ENCODE measurements around the gene CHD1L. TPM values are rescaled to one million over a fixed set of nuclear protein-coding genes. Genes with fewer than 3 reads are reported as not detected.

Gene CHD1L
- total and polyA plus RNA-seq, 2 of the 13 experiments (the other 11 are each of a cell fraction or from before 2014, with no cell fraction given): 74.3 to 111 TPM

GRCh38 chr1:147337040-147337630 is 94.7 kb downstream of the CHD1L start (continued):
- TF ChIP-seq ZNF644 (CRISPR knock-in tag; IDR thresholded peaks at IDR 0.05; ENCODE audit: low read depth) (no peak), ZNF766 (CRISPR knock-in tag; IDR thresholded peaks at IDR 0.05; ENCODE audit: borderline replicate concordance) (no peak), MLXIP (CRISPR knock-in tag; IDR thresholded peaks at IDR 0.05; ENCODE audit: borderline replicate concordance) (no peak), ZNF598 (CRISPR knock-in tag; IDR thresholded peaks at IDR 0.05; ENCODE audit: borderline replicate concordance) (no peak), CBFB (CRISPR knock-in tag; IDR thresholded peaks at IDR 0.05) (no peak)

- FAIRE-seq: no peak
- no peak for ATAC-seq
- POLR2A ChIA-PET: no interaction called here
- no peaks in the 10 kb centered on the region for H4K20me1 ChIP-seq (ENCODE audit: insufficient read depth, low read length)
- no peak overlapping the region for H3K27ac ChIP-seq (ENCODE audit: extremely low read length, insufficient read depth, low read length)
- DNase-seq (ENCODE audit: low spot score): no peak
- no peaks in the 10 kb centered on the region for H3K79me2 ChIP-seq (ENCODE audit: insufficient read depth, low read length)
- H2AFZ ChIP-seq (ENCODE audit: low read length): no peak overlapping the region
- no peaks in the 10 kb centered on the region; a peak in 2 of 5 replicates for H3K27me3 ChIP-seq (ENCODE audit: control insufficient read depth in 1 of 2, insufficient read depth in 2 of 2, low read length in 2 of 2)
- CTCF ChIA-PET (ENCODE audit: low intra/inter-chr PET ratio, low total read pairs): no interaction called here
- no peak overlapping the region for H3K9ac ChIP-seq (ENCODE audit: insufficient read depth, low read depth, low read length)
- no peak for TF ChIP-seq MYC (CRISPR knock-in tag; IDR thresholded peaks at IDR 0.05; ENCODE audit: borderline replicate concordance)
- no peaks in the 10 kb centered on the region for H3K36me3 ChIP-seq (replicated peaks in 1 of 2; ENCODE audit: control insufficient read depth in 1 of 2, insufficient read depth in 2 of 2, low read length in 2 of 2)
- BruUV-seq (replicated peaks): no TSS peak
- peaks cover 7% of the 10 kb centered on the region; the same call in 1 of the 2 replicates for H3K4me1 ChIP-seq (ENCODE audit: insufficient read depth, low read length)
- intact Hi-C loops (cut with micrococcal nuclease; ENCODE audit: unreplicated experiment) (no loop called here), in situ Hi-C loops (cut with HindIII; ENCODE audit: extremely low pct_ligation_motif_present, low pct_unique_long_range_greater_than_20kb) (no loop called here)
- H3K4me2 ChIP-seq (ENCODE audit: low read depth, low read length): no peak overlapping the region
- H3K9me3 ChIP-seq (ENCODE audit: low read length): no peaks in the 10 kb centered on the region
- H3K4me3 ChIP-seq (replicated peaks in 1 of 3; ENCODE audit: insufficient read depth in 1 of 3, low read depth in 2 of 3, low read length in 3 of 3): no peak overlapping the region
- 25% methylated on average over 2 of the region's 2 CpGs for WGBS (ENCODE audit: low lambda C conversion rate)
These were observed 96.1 kb downstream of the CHD1L start for GRCh38 chr1:147338571-147338970.
